PC-3 (cell line): ENCODE data around the gene ARHGAP32. TPM values are rescaled to one million over a fixed set of nuclear protein-coding genes. Genes with fewer than 3 reads are reported as not detected.

Experiments
- ATAC-seq: fragments of 200-7000 bp; cut with Tn5 transposase; 2 replicates; pipeline ENCODE4 v1.9.1; 2020; ENCODE audit warnings: mild to moderate bottlenecking, moderate library complexity
- BruUV-seq: library from RNA; stranded (reverse); fragments of 400-500 nt; replicated peaks from 2 replicates; lab custom pipeline; 2021; lab: Mats Ljungman, UMichigan
- CTCF ChIA-PET: fragments of 300-600 bp; sonication (Branson Sonifier 250); formaldehyde crosslinking; loops from one replicate; lab custom pipeline; 2022; ENCODE audit warnings: antibody characterized with exemption; lab: Charles Lee
- POLR2A ChIA-PET: fragments of 300-600 bp; sonication (Branson Sonifier 250); formaldehyde crosslinking; loops from one replicate; lab custom pipeline; 2022; ENCODE audit warnings: antibody characterized with exemption; ENCODE audit not compliant: unreplicated experiment; lab: Charles Lee
- DNase-seq: peaks from one replicate; pipeline ENCODE4 v3.0.0-alpha.2; 2015
- H2AFZ ChIP-seq: fragments of 300-600 bp; sonication (generic); 2 replicates; pipeline ENCODE4 v1.6.0; 2016; ENCODE audit warnings: antibody characterized with exemption, low read length
- H3F3A ChIP-seq: fragments of 300-600 bp; sonication (generic); one replicate; pipeline ENCODE4 v1.6.0; 2017; ENCODE audit warnings: antibody characterized with exemption, low read length, control low read depth, mild to moderate bottlenecking; ENCODE audit not compliant: unreplicated experiment
- H3K27ac ChIP-seq: fragments of 300-600 bp; sonication (generic); 2 replicates; pipeline ENCODE4 v1.5.1; 2016; ENCODE audit warnings: mild to moderate bottlenecking, low read length
- H3K27me3 ChIP-seq: fragments of 300-600 bp; sonication (generic); 2 replicates; pipeline ENCODE4 v1.6.1; 2016; ENCODE audit warnings: low read length, mixed read lengths
- H3K36me3 ChIP-seq: fragments of 300-600 bp; sonication (generic); 2 replicates; pipeline ENCODE4 v1.6.1; 2016; ENCODE audit warnings: low read depth, mixed run types, low read length, mixed read lengths
- H3K4me1 ChIP-seq: fragments of 300-600 bp; sonication (generic); 2 replicates; pipeline ENCODE4 v1.5.1; 2016; ENCODE audit warnings: low read length; ENCODE audit not compliant: insufficient read depth
- H3K4me2 ChIP-seq: fragments of 300-600 bp; sonication (generic); 2 replicates; pipeline ENCODE4 v1.6.0; 2016; ENCODE audit warnings: low read length
- H3K4me3 ChIP-seq: fragments of 300-600 bp; sonication (generic); 2 replicates; pipeline ENCODE4 v1.5.1; 2016; ENCODE audit warnings: mild to moderate bottlenecking, low read length, mixed read lengths
- H3K79me2 ChIP-seq: fragments of 300-600 bp; sonication (generic); 2 replicates; pipeline ENCODE4 v1.6.1; 2017; ENCODE audit warnings: low read length, mixed read lengths
- H3K9ac ChIP-seq: fragments of 300-600 bp; sonication (generic); 2 replicates; pipeline ENCODE4 v1.6.0; 2016; ENCODE audit warnings: mild to moderate bottlenecking, low read length
- H3K9me2 ChIP-seq: fragments of 300-600 bp; sonication (generic); replicated peaks from 2 replicates; pipeline ENCODE4 v1.6.1; 2016; ENCODE audit warnings: mixed run types, low read length, mixed read lengths
- H3K9me3 ChIP-seq: fragments of 300-600 bp; sonication (generic); 2 replicates; pipeline ENCODE4 v1.6.1; 2016; ENCODE audit warnings: low read length, mixed read lengths
- H4K20me1 ChIP-seq: fragments of 300-600 bp; sonication (generic); 2 replicates; pipeline ENCODE4 v1.6.1; 2016; ENCODE audit warnings: low read length, mixed read lengths
- EZH2 ChIP-seq: fragments of 300-600 bp; sonication (generic); IDR thresholded peaks from one replicate; pipeline ENCODE4 v1.6.1; 2017; ENCODE audit warnings: antibody characterized with exemption, mild to moderate bottlenecking, low read length; ENCODE audit not compliant: unreplicated experiment
- EZH2phosphoT487 ChIP-seq: fragments of 300-600 bp; sonication (generic); IDR thresholded peaks from 2 replicates; pipeline ENCODE4 v1.6.1; 2018; ENCODE audit warnings: mild to moderate bottlenecking, antibody characterized with exemption, low read length, borderline replicate concordance
- intact Hi-C: fragments of 100-400 bp; cut with micrococcal nuclease; formaldehyde crosslinking; loops from 2 replicates; pipeline ENCODE4 v1.9.0; 2023
- total RNA-seq: library from RNA; depleted of rRNA; stranded (reverse); fragments of >200 nt; gene quantifications from 2 replicates; pipeline ENCODE4 v1.2.3, GENCODE V29; 2014
- TF ChIP-seq, protein P1 (sequence below): fragments of 300-600 bp; sonication (generic); conservative IDR thresholded peaks from 2 replicates; pipeline ENCODE4 v1.5.1; 2017; ENCODE audit warnings: antibody characterized with exemption, low read depth, mild to moderate bottlenecking, low read length

Gene ARHGAP32
- total RNA-seq, 1 experiment from 2014 or later, result 13.7 TPM

- H2AFZ ChIP-seq, result no peak overlapping the region
Observed at GRCh38 chr11:128981254-128981653, 210.9 kb downstream of the ARHGAP32 start.

DNA sequence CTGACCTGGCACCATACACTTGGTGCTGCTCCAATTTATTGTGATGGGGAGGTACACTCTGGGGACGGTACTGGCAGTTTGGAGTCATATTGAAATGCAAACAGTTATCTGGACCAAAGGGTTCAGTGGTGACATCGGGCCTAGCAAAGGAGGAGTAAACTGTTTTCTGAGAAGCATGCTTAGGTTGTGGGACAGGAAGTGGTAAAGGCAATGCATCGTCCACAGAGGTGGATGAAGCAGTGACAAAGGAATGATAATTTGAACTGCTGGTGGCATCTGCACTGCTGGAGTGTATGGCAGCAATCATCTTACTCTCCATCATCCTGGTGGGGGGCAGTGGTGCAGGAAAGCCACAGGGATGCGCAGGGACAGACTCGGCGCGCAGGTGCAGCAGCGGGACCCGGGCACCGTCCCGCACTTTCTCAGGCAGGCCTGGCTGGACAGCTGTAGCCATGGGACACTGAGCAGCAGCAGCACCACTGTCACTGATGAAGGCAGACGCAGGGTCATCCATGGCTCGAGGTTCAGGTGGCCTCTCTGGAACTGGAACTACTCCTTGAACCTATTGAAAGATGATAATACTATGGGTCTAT lies 221.4 kb downstream of the ARHGAP32 start:
- H3K4me2 ChIP-seq, result no peak overlapping the region
- H2AFZ ChIP-seq, result no peak overlapping the region
- no peak overlapping the region for H3K27ac ChIP-seq
- H3K79me2 ChIP-seq, result no peaks in the 10 kb centered on the region
- H3K4me1 ChIP-seq, result no peaks in the 10 kb centered on the region
- no peak overlapping the region for H3K4me3 ChIP-seq
- ChIA-PET POLR2A (no interaction called here), CTCF (no interaction called here)
- peaks cover 38% of the 10 kb centered on the region; the same call in 1 of the 2 replicates for H3K36me3 ChIP-seq
- DNase-seq, result no peak
- no TSS peak for BruUV-seq
- no peaks in the 10 kb centered on the region for H3K9me2 ChIP-seq
- intact Hi-C loops, result no loop called here
- no peak overlapping the region for H3K9ac ChIP-seq
- no peak for TF ChIP-seq EZH2
- TF ChIP-seq, protein P1, sequence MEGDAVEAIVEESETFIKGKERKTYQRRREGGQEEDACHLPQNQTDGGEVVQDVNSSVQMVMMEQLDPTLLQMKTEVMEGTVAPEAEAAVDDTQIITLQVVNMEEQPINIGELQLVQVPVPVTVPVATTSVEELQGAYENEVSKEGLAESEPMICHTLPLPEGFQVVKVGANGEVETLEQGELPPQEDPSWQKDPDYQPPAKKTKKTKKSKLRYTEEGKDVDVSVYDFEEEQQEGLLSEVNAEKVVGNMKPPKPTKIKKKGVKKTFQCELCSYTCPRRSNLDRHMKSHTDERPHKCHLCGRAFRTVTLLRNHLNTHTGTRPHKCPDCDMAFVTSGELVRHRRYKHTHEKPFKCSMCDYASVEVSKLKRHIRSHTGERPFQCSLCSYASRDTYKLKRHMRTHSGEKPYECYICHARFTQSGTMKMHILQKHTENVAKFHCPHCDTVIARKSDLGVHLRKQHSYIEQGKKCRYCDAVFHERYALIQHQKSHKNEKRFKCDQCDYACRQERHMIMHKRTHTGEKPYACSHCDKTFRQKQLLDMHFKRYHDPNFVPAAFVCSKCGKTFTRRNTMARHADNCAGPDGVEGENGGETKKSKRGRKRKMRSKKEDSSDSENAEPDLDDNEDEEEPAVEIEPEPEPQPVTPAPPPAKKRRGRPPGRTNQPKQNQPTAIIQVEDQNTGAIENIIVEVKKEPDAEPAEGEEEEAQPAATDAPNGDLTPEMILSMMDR, result no peak
- TF ChIP-seq EZH2phosphoT487, result no peak
- H3F3A ChIP-seq, result no peaks in the 10 kb centered on the region
- H3K27me3 ChIP-seq, result no peaks in the 10 kb centered on the region
- no peaks in the 10 kb centered on the region for H3K9me3 ChIP-seq
- H4K20me1 ChIP-seq, result no peaks in the 10 kb centered on the region
- no peak for ATAC-seq

More at GRCh38 chr11:128981254-128981653, 210.9 kb downstream of the ARHGAP32 start:
- Histone ChIP-seq H3K4me3 (no peak overlapping the region), H3F3A (no peaks in the 10 kb centered on the region), H3K9ac (no peak overlapping the region), H3K79me2 (no peaks in the 10 kb centered on the region), H3K4me2 (peak overlapping the region; percentile 8), H3K9me2 (no peaks in the 10 kb centered on the region), H3K9me3 (no peaks in the 10 kb centered on the region), H3K4me1 (peaks cover 15% of the 10 kb centered on the region), H3K36me3 (peaks cover 7% of the 10 kb centered on the region; the same call in 1 of the 2 replicates), H3K27me3 (no peaks in the 10 kb centered on the region), H4K20me1 (no peaks in the 10 kb centered on the region), H3K27ac (peak overlapping the region; percentile 34)
- CTCF ChIA-PET, result no interaction called here
- no TSS peak for BruUV-seq
- TF ChIP-seq, protein P1, result no peak
- TF ChIP-seq EZH2phosphoT487 (no peak), EZH2 (no peak)
- intact Hi-C loops, result no loop called here
- POLR2A ChIA-PET, result no interaction called here
- DNase-seq (peak; percentile 87), ATAC-seq (peak; percentile 98)

DNA sequence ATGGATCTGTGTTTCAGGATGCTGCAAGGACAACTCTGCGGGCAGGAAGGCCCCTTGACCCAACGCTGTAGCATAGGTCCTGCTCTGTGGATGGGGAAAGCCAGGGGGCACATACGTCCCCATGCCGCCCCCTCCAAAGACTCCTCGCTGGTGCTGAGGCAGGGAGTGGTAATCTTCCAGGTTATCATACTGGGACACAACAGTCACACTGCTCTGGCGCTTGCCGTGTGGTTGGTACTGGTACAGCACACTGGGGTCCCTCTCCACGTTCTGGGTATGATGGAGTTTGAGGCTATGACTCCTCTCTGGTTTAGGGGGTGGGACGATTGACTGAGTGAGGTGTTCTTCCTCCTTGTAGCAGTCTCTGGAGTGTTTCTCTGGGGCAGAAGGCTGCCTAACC lies 223.2 kb downstream of the ARHGAP32 start:
- intact Hi-C loops, result no loop called here
- BruUV-seq, result no TSS peak
- no peaks in the 10 kb centered on the region for H3K9me3 ChIP-seq
- H3K4me2 ChIP-seq, result no peak overlapping the region
- no peak overlapping the region for H3K9ac ChIP-seq
- H3K27ac ChIP-seq, result no peak overlapping the region
- ChIA-PET CTCF (no interaction called here), POLR2A (no interaction called here)
- no peak for DNase-seq
- no peak for ATAC-seq
- no peak for TF ChIP-seq EZH2
- no peak for TF ChIP-seq EZH2phosphoT487
- TF ChIP-seq, protein P1, result no peak
- H3K36me3 ChIP-seq, result peaks cover 25% of the 10 kb centered on the region; the same call in 1 of the 2 replicates
- no peaks in the 10 kb centered on the region for H3F3A ChIP-seq
- H3K9me2 ChIP-seq, result no peaks in the 10 kb centered on the region
- H3K4me1 ChIP-seq, result no peaks in the 10 kb centered on the region
- no peaks in the 10 kb centered on the region for H3K79me2 ChIP-seq
- no peaks in the 10 kb centered on the region for H4K20me1 ChIP-seq
- H3K27me3 ChIP-seq, result no peaks in the 10 kb centered on the region
- no peak overlapping the region for H3K4me3 ChIP-seq
- H2AFZ ChIP-seq, result no peak overlapping the region
